Putamen (tissue), 1 donor: ENCODE measurements around the gene PRDM11.

Source experiments
- DNase-seq: peaks from one replicate; pipeline ENCODE4 v3.0.0-alpha.2; 2016; ENCODE audit warnings: low spot score

Gene PRDM11

DNA sequence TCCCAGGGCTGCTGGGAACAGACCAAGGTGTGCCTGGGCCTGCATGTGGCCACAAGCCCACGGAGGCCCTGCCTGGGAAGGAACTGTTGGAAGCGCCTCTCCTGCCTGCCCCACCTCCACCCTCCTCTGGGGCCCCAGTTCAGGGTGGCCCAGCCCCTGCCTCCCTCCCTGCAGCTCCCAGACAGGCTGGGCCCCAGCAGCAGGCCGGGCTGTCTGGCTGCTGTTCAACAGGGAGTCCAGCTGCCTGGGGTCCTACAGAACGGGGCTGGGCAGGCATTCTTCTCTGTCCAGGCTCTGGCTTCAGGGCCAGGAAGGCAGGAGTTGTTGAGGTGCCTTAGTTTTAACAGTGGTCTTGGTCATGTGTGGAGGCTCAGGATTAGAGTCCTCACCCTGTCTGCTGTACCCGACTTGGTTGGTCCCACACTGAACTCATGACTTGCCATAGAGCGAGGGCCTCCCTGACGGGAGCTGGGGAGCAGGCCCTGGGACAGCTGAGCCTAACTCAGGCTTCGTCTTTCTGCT is 11.8 kb downstream of the PRDM11 start:
- DNase-seq, result no peak

DNA sequence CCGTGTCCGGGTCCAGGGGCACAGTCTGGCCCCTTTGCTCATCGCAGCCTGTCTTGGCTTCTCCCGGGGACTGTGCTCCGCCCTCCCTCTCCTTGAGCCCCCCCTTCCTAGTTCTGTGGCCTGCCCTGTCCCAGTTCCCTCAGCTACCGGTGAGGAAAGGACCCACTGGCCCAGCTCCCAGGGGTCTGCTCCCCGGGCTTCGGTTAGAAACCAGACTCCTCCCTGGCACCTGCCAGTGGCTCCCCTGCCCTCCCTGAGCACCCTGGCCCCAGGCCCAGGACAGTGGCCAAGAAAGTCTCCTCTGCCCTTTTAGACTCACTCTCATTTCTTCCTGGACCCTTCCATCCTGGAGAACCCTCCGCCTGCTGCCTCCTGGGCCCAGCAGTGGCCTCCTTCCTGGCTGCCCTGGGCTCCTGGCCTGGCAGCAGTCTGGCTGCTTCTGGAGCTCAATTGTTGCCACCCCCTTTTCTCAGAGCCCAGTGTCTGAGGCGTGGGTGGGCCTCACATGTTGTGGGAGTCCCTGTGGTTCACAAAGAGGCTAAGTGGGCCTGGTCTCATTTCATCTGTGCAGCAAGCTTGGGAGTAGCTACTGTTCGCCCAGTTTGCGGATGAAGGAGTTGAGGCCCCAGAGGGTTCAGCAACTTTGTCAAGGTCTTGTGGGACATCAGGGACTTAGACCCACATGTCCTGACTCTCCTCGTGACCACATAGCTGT is 12.6 kb downstream of the PRDM11 start:
- no peak for DNase-seq

DNA sequence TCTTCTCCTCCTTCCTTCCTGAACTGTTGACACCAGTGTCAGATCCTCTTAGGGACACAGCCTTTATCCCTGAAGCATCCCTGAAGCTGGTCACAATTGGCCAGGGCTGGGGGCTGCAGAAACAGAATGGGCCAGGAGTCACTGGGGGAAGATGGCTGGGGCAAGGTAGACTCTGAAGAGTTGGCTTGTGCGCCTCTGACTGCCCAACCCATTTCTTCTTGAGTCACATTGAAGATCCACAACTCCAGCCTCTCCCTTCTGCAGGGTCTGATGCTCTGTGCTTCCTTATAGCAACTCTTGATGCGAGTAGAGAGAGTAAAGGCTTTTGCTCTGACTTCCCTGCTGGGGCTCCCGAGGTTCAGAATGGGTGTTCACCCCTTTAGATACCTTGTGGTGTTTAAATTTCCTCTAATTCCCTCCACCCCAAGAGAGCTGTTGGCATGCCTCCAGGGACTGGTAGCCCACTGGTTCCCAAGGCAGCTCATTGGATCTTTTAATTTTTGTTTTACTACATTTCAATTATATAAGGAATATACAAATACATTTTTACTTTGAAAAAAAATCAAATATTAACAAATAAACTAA is 13.4 kb downstream of the PRDM11 start:
- no peak for DNase-seq

DNA sequence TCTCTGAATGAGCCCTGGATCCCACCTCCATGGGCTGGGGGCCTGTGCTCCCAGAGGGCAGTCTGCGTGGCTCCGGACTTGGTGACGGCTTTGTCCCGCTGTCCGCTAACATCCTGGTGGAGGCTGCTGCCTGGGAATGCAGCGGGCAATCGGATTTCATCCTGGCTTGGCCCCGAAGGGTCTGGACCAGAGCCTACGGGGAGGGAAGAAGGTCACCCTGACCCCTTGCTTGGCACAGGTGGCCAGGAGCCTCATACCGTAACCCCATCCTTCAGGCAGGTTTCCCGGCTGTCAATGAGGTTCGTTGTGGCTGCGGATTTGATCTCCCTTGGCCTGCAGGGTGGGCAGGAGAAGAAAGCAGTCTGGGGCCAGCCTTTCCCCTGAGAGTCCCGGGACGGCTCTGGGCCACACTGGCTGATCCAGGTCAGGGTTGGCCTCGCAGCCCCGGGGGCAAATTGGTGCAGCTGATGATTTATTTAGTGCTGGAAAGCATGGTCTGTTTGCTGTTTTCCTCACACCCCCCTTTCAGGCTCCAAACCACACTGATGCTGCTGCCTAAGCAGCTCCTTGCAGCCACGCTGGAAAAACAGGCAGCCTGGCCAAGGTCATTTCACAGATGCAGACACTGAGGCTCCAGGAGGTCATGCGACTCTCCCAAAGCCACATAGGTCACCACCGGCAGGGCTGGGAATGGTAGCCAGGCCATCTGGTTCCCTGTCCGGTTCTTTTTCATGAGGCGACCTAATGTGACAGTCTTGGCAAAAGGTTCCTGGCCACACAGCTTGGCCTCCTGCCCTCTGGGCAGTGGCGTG is 15.0 kb downstream of the PRDM11 start:
- no peak for DNase-seq

DNA sequence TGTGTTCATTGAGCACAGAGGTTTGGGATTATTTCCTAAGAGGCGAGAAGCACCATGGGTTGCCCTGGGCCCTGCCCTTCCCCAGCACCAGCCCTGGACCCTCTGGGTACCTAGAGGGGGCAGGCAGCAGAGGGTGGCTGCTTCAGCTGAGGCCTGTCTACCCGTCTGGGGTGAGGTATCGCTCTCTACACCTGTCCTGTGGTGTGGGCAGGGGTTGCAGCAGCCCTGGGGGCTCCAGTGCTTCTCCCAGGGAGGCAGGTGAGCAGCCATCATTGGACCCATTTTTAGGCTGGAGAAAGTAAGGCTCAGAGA is 15.6 kb downstream of the PRDM11 start:
- DNase-seq, result no peak

DNA sequence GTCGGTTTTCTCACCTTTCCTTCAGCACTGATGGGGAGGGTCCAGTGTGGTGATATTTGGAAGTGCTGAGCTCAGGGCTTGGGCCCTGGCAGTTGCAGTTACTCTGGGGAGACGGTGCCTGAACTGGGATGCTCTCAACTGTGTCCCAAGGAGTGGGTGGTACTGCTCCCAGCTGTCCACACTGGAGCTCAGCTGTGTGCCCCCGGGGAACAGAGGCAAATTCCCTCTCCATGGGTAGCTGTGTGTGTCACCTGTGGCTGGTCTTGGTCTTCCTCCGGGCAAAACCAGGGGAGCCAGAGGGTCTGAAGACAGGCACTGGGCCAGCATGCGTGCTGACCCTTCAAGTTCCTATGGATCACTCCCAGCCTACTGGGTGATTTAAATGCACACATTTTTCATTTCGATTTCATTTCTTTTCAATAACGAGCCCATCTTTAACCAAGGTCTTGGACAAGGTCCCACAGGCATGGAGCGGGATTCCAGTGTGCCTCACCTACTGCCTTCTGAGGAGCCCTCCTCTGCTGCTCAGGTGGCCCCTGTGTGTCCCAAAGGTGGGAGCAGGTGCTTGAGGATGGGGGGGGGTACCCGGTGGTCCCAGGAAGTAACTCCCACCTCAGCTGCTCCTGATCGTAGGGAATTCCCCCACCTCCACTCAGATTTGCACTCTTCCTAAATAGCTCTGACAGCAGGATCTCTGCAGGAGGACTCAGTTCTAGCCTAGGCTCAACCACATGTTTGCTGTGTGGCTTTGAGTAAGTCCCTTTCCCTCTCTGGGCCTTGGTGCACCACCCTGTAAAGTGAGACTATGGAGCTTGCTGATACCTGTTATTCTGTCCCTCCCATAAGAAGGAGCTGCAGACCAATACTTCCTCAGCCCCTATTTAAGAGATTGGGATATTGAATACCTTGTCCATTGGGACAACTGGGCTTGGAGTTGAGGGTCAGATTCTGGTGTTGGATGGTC is 16.8 kb downstream of the PRDM11 start:
- no peak for DNase-seq

DNA sequence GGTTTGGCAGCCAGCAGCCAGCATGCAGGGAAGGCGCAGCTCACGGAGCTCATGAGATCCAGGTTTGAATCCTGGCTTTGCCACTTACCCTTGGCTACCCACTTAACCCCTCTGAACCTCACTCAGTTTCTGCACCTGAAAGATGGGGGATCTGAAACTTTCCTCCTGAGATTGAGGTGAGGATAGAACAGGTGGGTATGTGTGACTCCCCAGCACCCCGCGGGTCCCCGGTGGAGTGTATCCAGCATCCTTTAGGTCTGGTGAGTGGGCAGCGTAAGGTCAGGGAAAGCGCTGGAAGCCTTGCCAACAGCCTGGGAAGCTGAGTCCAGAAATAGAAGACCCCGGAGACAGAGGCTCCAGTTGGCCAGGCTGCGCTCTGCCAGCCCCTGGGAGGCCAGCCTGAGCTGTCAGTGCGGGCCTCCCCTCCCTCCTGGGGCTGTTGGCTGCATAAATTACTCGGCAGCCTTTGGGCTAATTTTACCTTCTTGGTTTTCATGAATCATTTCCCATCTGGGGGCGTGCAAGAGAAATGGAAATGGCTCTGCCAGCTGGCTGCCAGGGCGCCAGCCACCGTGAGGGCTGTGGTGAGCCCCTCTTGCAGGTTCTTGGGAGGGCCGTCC is 17.6 kb downstream of the PRDM11 start:
- DNase-seq, result peak; percentile 33

DNA sequence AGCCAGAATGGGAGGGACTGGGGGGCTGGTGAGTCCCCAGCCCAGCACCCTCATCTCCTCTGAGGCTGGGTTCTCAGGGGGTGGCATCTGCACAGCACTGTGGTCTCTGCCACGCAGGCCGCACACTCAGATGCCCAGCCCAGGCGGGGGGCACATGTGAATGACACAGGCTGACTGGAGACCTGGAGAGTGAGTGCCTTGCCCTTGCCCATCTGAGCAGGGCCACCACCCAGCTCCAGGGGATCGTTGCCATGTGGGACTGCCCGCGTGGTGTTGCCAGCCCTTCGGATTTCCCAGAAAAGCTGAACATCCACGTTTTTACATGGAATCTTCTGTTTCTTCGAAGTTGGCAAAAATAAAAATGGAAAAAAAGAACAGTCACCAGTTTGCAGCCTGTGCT is 18.9 kb downstream of the PRDM11 start:
- DNase-seq, result no peak

DNA sequence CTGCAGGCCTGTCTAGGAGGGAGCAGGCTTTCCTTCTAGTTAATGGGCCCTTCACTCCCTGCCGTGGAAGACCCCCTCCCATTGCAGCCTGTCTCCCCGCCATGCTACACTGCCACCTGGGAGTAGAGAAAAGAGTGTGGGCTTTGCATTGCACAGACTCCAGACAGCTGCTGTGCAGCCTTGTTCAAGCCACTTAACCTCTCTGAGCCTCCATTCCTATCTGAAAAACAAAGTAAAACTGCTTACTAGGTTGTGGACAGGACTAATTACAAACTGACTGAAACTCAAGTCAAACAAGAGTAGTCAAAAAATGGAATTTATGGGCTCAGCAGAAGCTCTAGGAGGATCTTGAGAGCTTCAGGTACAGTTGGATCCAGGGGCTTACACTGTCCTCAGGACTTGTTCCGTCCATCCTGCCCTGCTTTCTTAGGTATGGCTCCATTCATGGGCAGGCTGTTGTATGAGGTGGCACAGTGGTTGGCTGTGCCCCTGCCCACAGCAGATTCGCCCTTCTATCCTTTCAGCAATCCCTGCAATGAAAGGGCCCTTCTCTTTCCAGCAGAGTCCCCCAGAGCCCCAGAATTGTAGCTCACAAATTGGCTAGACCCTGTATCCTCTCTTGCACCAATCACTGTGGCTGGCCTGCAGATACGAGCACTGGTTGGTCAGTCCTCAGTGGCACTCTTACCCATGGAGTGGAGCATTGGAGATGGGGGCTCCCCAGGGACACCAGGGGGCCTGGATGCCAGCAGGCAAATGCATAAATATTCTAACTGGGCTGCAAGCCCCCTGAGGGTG is 19.6 kb downstream of the PRDM11 start:
- no peak for DNase-seq

DNA sequence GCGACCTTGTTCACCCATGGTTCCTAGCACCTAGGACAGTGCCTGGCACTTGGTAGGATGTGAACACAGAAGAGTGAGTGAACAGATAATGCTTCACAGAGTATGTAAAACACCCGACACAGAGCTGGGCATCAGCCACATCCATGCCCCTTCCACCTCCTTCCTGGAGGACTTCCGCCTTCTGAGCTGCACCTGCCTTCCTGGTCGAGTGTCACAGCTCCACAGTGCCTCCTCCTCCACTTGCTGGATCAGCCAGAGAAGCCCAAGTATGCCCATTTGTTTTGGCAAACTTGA is 20.1 kb downstream of the PRDM11 start:
- no peak for DNase-seq

DNA sequence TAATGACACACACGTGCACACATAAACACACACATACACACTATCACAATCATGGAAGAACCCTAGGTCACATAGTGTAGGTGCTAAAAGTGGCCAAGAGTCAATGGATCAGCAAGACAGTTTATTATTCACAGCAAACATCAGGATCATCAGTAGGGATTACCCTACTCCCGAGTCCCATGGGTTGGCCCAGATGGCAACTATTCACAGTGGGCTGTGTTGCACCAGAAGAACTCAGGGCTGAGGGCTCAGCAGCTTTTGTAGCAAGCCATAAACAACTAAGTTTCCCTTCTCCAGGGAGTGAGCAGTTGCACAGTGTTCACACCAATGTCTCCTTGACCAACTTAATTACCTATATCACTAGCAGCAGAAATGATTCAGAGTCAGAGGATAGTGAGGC is 20.8 kb downstream of the PRDM11 start:
- DNase-seq, result no peak

DNA sequence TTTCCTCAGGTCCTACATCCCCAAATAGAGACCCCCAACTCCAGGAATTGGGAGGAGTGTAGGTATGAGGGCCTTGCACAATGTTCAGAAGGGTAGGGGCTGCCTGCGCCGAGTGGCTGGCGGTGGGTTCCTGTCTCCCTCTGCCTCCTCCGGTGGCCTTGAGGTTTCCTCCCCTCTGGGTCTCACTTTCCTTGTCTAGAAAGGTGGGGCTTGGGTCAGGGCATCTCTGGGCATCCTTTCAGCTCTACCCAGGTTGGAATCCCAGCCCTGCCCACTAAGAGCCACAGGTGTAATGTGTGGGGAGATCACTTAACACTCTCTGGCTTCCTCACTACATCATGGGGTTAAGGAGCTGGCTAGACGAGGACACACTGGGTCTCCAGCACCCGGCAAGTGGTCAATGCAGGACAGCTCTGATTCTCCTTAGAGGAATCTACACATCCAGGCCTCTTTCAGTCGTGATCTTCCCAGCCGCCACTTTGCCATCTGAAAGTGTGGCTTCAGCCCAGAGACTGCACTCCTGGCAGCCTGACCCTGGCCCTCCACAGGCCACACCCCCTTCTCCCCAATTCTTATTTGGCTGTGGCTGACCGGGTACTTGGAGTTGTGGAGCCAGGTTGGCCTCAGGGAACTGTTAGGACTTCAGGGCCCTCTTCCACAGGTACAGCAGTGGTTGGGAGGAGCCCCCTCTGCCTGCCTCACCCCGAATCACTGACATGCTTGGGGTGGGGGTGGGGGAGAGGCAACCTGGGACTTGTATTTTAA is 22.1 kb downstream of the PRDM11 start:
- DNase-seq, result no peak

DNA sequence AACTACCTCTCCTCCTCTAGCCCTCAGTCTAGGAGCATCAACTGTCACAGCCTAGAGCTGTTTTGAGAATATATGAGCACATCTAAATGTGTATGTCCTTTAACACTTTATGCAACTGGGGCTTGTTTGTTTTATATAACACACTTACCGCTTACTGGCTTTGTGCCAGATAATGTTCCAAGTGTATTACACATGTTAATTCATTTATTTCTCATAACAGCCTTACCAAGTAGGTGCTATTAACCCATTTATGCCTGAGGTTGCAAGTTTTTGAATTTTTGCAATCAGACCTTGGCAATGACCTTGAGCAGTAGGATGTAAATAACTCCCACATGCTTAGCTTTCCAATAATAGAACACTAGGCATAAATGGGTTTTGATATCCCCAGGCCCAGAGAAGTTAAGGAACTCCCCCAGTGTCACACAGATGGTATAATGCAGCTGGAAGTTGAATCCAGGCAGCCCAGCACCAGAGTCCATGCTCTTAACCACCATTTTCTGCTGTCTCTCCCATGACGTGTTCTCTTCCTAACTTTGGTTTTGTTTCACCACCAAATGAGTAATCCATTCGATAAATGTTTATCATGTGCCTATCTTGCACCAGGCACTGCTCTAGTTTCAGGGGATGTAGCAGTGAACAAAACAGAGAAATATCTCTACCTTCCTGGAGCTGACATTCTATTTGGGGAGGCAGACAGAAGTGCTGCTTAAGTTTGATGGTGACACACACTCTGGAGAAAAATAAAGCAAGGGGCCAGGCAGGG is 23.1 kb downstream of the PRDM11 start:
- no peak for DNase-seq

DNA sequence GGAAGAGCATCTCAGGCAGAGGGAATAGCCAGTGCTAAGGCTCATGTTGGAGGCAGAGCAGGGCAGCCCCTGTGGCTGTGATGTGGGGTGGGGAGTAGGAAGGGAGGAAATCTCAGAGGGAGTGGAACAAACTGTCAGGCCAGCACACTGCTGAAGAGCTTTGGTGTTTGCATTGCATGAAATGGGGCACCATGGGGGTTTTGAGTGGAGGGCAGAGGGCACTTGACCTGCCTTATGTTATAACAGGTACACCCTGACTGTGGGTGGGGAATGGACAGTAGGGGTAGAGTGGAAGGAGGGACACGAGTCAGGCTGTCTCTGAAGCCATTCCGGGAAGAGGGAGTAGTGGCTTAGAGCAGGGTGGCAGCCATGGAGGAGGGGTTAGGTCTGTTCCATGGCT is 24.0 kb downstream of the PRDM11 start:
- no peak for DNase-seq

DNA sequence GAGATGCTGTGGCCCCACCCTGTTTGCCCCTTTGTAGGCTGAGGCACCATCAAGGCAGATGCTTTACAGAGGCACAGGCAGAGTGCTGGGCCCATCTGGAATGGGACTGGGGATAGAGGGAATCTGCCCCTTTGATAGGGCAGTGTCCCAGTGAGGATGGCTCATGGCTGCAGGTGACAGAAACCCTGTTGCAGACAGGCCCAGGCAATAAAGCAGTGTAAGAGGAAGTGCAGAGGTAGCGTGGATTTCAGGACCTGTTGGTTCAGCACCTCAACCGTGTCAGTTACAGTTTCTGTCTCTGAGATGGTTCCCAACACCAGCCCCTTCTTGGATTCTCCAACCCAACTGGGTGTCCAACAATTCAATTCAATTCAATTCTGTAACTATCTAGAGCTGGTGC is 25.1 kb downstream of the PRDM11 start:
- no peak for DNase-seq

DNA sequence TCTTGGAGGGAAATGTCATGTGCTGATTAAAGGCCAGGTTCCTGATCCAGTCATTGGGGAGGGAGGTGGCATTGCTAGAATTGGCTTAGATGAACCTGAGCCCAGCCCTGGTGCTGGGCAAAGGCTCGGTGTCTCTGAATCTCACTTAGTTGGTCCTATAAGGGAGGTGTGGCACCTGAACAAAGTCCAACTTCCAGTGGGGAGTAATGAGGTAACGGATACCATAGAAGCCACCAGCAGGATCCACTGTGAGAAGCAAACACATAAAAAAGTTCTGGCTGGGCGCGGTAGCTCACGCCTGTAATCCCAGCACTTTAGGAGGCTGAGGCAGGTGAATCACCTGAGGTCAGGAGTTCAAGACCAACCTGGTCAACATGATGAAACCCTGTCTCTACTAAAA is 26.6 kb downstream of the PRDM11 start:
- no peak for DNase-seq

DNA sequence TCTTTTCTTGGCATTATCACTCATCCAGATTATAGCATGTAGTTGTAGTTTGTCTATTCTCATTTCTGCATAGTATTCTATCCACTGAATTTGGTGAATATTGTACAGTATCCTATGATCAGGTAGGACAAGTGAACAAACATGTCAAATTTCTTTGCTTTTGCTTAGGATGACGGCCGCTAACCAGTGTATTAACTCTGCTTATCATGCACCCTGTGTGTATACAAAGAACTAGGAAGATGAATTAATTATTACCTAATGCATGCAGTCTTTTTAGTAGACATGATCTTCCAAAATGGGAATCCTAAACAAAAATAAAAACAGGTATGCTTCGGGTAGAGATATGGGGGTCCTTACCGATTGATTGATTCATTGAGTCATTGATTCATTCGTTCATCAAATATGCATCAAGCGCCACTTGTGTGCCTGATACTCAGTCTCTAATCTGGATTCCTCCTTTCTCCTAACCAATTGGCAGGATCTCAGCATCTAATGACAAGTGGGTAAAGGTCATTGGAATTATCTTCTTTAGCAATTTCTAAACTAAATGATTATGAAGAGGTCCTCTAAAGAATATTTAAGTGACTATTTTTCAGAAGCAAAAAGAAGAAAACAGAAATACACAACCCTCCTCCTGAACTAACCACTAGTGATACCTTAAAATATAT is 27.9 kb downstream of the PRDM11 start:
- no peak for DNase-seq

DNA sequence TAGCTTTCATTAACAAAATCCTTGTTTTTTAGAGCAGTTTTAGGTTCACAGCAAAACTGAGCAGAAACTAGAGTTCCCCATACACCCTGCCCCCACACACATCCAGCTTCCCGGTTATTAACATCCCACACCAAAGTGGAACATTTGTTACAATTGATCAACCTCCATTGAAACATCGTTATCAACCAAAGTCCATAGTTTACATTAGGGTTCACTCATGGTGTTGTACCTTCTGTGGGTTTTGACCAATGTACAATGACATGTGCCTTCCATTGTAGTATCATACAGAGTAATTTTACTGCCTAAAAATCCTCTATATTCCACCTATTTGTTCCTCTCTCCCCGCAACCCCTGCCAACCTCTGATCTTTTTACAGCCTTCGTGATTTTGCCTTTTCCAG is 28.5 kb downstream of the PRDM11 start:
- no peak for DNase-seq

DNA sequence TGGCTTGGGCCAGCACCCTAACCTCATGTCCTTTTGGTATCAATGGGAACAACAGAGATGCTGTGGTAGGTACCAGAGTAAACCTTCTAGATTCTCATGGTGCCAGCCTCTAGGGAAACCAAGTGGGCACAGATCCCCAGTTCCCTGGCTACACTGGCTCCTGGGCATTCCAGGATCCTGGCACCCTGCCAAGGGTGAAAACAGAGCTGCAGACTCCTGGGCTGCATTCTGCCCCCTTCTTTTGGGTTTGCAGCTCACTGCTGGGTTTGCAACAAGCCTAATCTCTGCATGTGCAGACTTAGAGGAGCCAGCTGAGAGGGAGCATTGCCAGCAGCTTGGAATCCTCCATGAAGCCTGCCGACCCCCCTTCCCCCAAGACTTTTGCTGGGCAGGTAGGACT is 30.6 kb downstream of the PRDM11 start:
- DNase-seq, result no peak
